ENCODE measurements around the gene WFDC1.

Gene WFDC1

GRCh38 chr16:84302111-84302954 is 7.7 kb downstream of the WFDC1 start:
- DNase-seq (ENCODE audit: low read depth in 4 of 4, low spot score in 1 of 4): no peak

- no peak for DNase-seq (ENCODE audit: low read depth in 4 of 4, low spot score in 1 of 4)
Observed at GRCh38 chr16:84303023-84303422, 8.3 kb downstream of the WFDC1 start.

- DNase-seq (ENCODE audit: low read depth in 4 of 4, low spot score in 1 of 4): no peak
Observed at GRCh38 chr16:84303516-84303915, 8.8 kb downstream of the WFDC1 start.

GRCh38 chr16:84306564-84306963 is 11.9 kb downstream of the WFDC1 start:
- DNase-seq (ENCODE audit: low read depth in 4 of 4, low spot score in 1 of 4): no peak

DNA sequence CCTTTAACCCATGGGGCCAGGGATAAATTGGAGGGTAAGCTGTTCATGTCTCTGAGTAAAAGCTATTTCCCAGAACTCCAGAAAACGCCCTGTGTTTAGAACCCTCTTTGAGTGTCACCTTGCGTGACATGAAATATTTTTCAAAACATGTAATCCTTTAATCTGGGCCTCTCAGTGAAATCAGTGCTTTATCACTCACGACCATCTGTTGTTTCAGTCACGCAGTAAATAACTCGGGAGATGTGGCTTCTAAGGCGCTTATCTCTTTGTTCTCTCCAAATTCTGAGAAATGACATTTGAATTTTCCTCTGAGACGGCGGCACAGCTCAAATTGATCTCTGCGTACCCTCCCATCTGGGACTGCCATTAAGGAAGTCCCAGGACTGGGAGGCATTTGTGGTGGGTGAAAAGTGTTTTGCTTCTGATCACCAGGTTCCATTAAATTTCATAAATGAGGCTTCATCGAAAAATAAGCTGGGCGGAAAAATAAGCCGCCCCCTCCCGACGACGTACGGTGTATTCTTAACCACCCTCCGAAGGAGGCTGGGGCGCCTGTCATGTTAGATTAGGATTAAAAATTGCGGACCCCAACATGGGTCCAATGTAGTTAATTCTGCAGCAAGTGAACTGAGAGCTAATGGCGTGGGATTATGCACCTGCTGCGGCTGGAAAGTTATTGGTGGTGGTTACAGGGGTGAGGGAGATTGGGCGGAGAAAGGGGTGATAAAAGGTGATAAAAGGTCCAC is 12.7 kb downstream of the WFDC1 start:
- no peak for DNase-seq (ENCODE audit: low read depth in 4 of 4, low spot score in 1 of 4)

DNA sequence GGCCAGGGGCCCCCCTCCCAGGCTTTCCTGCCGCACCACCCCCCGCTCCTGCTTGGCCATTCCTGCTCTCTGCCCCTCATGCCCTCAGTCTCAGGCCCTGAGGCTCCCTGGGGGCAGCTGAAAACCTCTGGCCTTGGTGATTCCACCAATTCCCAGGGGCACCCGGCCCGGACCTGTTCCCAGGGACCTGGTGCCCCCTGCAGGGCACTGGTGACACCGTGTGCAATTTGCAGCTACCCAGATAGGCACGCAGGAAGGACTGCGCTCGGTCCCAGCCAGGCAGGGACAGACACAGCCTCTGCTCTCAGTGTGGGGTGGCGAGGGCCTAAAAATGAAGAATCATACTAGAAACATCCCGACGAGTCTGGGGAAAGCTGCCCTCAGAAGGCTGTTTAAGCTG is 13.4 kb downstream of the WFDC1 start:
- DNase-seq (ENCODE audit: low read depth in 4 of 4, low spot score in 1 of 4): peak in 1 of 4 experiments; percentile 22

DNA sequence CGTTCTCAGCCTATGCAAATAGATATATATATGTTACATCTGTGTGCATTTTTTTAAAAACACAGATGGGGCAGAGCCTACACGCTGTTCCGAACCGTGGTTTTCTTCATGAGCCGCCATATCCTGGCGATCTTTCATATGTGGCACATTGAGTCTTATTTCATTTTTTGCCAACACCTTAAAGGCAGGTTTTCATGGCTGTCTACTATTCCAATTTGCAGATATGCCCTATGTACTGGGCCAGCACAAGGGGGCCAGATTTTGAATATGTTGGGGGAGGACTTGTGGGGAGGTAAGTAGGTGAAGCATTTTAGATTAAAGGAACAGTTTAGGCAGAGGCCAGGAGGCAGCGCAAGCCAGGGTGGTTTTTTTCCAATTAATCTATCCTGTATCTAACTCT is 16.0 kb downstream of the WFDC1 start:
- DNase-seq (ENCODE audit: low read depth in 4 of 4, low spot score in 1 of 4): no peak

DNA sequence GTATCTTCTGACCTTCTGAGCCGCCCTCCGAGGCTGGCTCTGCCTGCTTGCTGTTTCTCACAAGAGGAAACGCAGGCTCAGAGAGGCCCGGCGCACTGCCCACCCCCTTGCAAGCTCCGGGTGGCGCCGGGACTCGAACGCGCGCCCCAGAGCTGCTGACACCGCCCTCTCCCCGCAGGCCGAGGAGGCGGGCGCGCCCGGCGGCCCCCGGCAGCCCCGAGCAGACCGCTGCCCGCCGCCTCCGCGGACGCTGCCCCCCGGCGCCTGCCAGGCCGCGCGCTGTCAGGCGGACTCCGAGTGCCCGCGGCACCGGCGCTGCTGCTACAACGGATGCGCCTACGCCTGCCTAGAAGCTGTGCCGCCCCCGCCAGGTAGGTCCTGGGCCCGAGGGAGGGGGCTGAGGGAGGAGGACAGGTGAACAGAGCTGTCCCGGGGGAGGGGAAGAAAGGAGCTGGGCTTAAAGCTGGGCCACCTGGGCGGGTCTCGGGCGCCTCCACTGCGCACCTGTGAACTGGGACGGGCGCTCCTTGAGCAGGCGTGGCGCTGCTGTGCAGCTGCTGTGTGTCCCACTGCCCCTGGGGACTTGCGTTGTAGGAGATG is 18.2 kb downstream of the WFDC1 start:
- no peak for DNase-seq (ENCODE audit: low read depth in 4 of 4, low spot score in 1 of 4)

- DNase-seq (ENCODE audit: low read depth in 4 of 4, low spot score in 1 of 4): no peak
Observed at GRCh38 chr16:84313921-84314320, 19.2 kb downstream of the WFDC1 start.

GRCh38 chr16:84314373-84314772 is 19.7 kb downstream of the WFDC1 start:
- no peak for DNase-seq (ENCODE audit: low read depth in 4 of 4, low spot score in 1 of 4)

DNA sequence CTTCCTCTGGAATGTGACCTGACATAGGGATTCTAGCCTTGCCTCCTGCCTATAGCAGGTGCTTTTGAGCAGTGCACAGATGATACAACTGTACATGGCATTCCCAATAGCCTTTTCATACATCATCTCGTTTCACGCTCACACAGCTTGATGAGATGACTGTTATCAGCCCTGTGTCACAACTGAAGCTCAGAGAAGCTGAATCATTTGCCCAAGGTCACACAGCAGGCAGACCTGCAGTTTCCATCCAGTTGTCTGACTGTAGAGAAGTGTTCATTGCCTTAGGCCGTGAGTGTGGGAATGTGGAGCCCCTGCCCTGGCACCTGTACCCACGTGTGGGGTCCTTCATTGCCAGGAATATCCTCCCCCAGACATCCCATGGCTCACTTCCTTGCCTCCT is 20.1 kb downstream of the WFDC1 start:
- no peak for DNase-seq (ENCODE audit: low read depth in 4 of 4, low spot score in 1 of 4)

DNA sequence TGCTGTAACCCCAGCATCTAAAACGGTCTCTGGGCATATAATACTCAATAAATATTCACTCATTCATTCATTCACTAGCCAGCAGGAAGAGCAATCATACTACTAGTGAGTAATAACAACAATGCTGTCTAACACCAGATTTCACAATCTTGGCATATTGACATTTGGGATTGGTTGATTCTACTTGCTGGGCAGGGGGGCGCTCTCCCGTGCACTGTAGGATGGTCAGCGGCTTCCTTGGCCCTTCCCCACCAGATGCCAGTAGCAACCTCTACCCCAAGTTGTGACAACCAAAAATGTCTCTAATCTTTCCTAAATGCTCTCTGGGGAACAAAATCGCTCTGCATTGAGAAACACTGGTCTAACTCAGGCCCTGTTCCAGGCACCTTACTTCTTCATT is 20.7 kb downstream of the WFDC1 start:
- DNase-seq (ENCODE audit: low read depth in 4 of 4, low spot score in 1 of 4): no peak

- no peak for DNase-seq (ENCODE audit: low read depth in 4 of 4, low spot score in 1 of 4)
Observed at GRCh38 chr16:84318091-84318975, 23.7 kb downstream of the WFDC1 start.

DNA sequence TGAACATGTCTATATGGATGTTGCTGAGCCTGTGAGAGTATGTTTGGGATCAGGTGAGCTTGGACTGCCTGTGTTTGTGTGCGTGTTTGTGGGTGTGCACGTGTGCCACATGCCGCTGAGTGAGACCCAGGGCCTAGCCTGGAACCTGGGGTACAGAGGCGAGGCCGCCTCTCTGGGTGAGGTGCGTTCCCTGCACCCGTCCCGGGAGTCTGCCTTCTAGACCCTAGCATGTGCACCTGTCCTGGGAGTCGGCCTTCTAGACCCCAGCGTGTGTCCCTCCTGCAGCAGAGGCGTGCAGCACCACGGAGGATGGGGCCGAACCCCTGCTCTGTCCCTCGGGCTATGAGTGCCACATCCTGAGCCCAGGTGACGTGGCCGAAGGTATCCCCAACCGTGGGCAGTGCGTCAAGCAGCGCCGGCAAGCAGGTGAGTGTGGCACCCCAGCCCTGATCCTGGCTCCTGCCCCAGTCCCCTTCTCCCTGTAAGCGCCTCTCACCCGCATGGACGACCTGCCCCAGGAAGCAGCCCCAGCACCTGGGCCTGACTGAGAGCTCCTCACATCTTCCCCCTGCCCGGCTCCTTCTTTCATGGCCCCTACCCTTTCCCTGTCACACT is 24.6 kb downstream of the WFDC1 start:
- DNase-seq (ENCODE audit: low read depth in 4 of 4, low spot score in 1 of 4): no peak

DNA sequence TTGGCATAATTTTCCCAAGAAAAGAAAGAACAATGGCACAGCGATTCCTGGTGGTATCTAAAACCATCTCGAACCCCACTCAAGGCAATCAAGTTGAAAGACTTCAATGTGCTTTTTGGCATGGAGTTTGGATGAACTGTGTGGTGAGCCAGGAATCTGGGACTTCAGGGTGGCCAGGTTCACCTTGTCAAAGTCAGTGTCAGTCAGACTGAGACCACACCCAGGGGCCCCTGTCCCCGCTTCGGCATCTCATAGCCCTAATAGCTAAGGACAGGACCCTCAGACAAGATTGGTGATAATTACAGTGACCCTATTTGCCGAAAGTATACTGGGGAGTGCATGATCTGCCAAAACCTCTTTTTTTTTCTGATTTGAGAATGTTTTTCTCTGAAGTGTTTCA is 25.8 kb downstream of the WFDC1 start:
- DNase-seq (ENCODE audit: low read depth in 4 of 4, low spot score in 1 of 4): no peak

GRCh38 chr16:84321932-84322331 is 27.3 kb downstream of the WFDC1 start:
- no peak for DNase-seq (ENCODE audit: low read depth in 4 of 4, low spot score in 1 of 4)

DNA sequence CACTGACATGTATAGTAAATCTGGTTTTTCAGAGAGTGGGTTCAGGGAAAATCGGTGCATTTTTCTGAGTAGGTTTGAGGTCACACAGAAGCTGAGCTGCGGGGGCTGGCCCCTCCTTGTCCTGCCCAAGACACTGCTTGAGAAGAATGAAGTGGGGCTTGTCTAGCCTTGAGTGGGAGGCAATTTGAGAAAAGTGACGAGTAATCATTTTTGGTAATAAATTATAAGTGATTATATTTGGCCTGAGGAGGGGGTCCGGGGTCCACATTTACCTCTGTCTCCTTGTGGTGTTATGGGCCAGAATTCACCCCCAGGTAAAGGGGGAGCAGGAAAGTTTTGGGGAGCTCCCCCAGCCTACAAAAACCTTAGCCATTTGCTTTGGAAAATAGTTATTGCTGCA is 28.1 kb downstream of the WFDC1 start:
- no peak for DNase-seq (ENCODE audit: low read depth in 4 of 4, low spot score in 1 of 4)

DNA sequence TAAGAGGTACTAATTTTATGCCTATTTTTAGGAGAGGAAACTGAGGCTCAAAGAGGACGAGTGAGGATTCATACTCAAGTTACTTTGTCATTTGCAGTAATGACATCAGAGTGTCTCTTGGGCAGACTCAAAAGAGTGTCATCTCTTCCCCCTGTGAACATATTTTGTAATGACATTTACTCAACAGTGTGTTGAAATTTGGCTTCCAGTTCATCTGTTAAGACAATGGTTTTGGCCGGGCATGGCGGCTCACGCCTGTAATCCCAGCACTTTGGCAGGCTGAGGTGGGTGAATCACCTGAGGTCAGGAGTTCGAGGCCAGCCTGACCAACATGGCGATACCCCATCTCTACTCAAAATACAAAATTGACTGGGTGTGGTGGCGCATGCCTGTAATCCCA is 28.9 kb downstream of the WFDC1 start:
- DNase-seq (ENCODE audit: low read depth in 4 of 4, low spot score in 1 of 4): no peak

- DNase-seq (ENCODE audit: low read depth in 4 of 4, low spot score in 1 of 4): no peak
Observed at GRCh38 chr16:84324434-84325262, 30.0 kb downstream of the WFDC1 start.

DNA sequence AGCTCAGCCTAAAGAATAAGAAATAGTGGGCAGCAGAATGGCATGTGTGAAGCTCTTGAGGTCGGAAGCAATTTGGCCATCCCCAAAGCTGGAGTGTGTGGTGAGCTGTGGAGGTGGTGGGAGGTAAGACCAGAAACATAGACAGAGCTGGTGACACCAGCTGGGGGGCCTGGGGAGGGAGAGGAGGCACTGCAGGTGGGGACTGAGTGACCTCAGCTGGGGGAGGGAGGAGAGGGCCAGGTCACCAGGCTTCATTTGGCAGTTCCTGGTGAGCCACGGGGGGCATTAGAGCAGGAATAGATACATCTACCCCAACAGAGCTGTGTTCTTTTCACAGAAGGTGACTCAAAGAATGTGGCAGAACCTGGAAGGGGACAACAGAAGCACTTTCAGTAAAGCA is 31.9 kb downstream of the WFDC1 start:
- no peak for DNase-seq (ENCODE audit: low read depth in 4 of 4, low spot score in 1 of 4)

Measured in stimulated activated CD4-positive, alpha-beta T cell treated with anti-CD3 and anti-CD28 coated beads, Interleukin-1b, Interleukin-23, amount 100 ng/mL, for 24 hours (primary cell).